CD8-positive, alpha-beta memory T cell (primary cell): Measurements from ENCODE around the gene KRTAP9-2. TPM values are rescaled to one million over a fixed set of nuclear protein-coding genes. Genes with fewer than 3 reads are reported as not detected.
"Not testable (repeated sequence)": the region's sequence is repeated elsewhere in the genome, so short reads cannot be mapped to it uniquely, and the experiment has no call there.

Experiments used
- CTCF ChIA-PET: fragments of 350-600 bp; sonication (Branson Sonifier 250); formaldehyde crosslinking; loops from one replicate; lab custom pipeline; 2021; ENCODE audit warnings: antibody characterized with exemption; lab: Charles Lee
- POLR2A ChIA-PET: fragments of 350-600 bp; sonication (Branson Sonifier 250); formaldehyde crosslinking; loops from one replicate; lab custom pipeline; 2021; ENCODE audit warnings: antibody characterized with exemption; lab: Charles Lee
- DNase-seq, 5 donors: peaks; one replicate each; pipeline versions ENCODE4 v3.0.0 to v3.0.0-alpha.2; 2020 to 2022; ENCODE audit warnings: mixed read lengths in 1 of 5
- H3K27ac ChIP-seq: one replicate; pipeline ENCODE4 v1.7.0; 2013; ENCODE audit warnings: low read depth, mild to moderate bottlenecking, low read length, moderate library complexity
- H3K27me3 ChIP-seq: 2 replicates; pipeline ENCODE4 v1.7.0; 2013; ENCODE audit warnings: low read length, mild to moderate bottlenecking; ENCODE audit not compliant: insufficient read depth, poor library complexity, severe bottlenecking
- H3K36me3 ChIP-seq: 2 replicates; pipeline ENCODE4 v1.7.0; 2013; ENCODE audit warnings: mild to moderate bottlenecking, low read length, moderate library complexity; ENCODE audit not compliant: insufficient read depth
- H3K4me1 ChIP-seq: 2 replicates; pipeline ENCODE4 v1.7.0; 2013; ENCODE audit warnings: mild to moderate bottlenecking, low read length, moderate library complexity; ENCODE audit not compliant: insufficient read depth
- H3K4me3 ChIP-seq: 2 replicates; pipeline ENCODE4 v1.7.0; 2013; ENCODE audit warnings: mild to moderate bottlenecking, low read length
- H3K9me3 ChIP-seq: 2 replicates; pipeline ENCODE4 v1.7.0; 2013; ENCODE audit warnings: mild to moderate bottlenecking, low read length
- H3K27ac Mint-ChIP-seq, 8 donors: one replicate each; pipeline ENCODE4 v1.8.0; 2020 to 2021; ENCODE audit warnings: mixed read lengths in 8 of 8, mild to moderate bottlenecking in 6 of 8, inconsistent platforms in 3 of 8, moderate library complexity in 3 of 8
- H3K27me3 Mint-ChIP-seq, 2 donors: one replicate each; pipeline ENCODE4 v1.8.0; 2020 to 2021; ENCODE audit warnings: mixed read lengths in 2 of 2, mild to moderate bottlenecking in 1 of 2, moderate library complexity in 1 of 2
- H3K36me3 Mint-ChIP-seq, 3 donors: one replicate each; pipeline ENCODE4 v1.8.0; 2020 to 2021; ENCODE audit warnings: mixed read lengths in 3 of 3, inconsistent platforms in 1 of 3, mild to moderate bottlenecking in 1 of 3
- H3K4me1 Mint-ChIP-seq, 3 donors: one replicate each; pipeline ENCODE4 v1.8.0; 2020 to 2021; ENCODE audit warnings: mixed read lengths in 3 of 3, inconsistent platforms in 1 of 3, mild to moderate bottlenecking in 1 of 3
- H3K4me3 Mint-ChIP-seq, 7 donors: one replicate each; pipeline ENCODE4 v1.8.0; 2020 to 2021; ENCODE audit warnings: mixed read lengths in 7 of 7, mild to moderate bottlenecking in 6 of 7, moderate library complexity in 4 of 7, inconsistent platforms in 2 of 7
- H3K9me3 Mint-ChIP-seq, 5 donors: one replicate each; pipeline ENCODE4 v1.8.0; 2020 to 2022; ENCODE audit warnings: mixed read lengths in 5 of 5, mild to moderate bottlenecking in 3 of 5, moderate library complexity in 2 of 5, inconsistent platforms in 1 of 5
- polyA plus RNA-seq: library from polyadenylated mRNA; unstranded; fragments of 300-500 nt; fragmentation: Illumina TruSeq; gene quantifications from one replicate; pipeline ENCODE4 v1.2.3, GENCODE V29; 2021
- total RNA-seq, 2 experiments: library from RNA; stranded (reverse); gene quantifications; one replicate each; pipeline ENCODE4 v1.2.3, GENCODE V29; 2021

KRTAP9-2 gene
- total and polyA plus RNA-seq, 3 experiments from 2014 or later = not detected

DNA sequence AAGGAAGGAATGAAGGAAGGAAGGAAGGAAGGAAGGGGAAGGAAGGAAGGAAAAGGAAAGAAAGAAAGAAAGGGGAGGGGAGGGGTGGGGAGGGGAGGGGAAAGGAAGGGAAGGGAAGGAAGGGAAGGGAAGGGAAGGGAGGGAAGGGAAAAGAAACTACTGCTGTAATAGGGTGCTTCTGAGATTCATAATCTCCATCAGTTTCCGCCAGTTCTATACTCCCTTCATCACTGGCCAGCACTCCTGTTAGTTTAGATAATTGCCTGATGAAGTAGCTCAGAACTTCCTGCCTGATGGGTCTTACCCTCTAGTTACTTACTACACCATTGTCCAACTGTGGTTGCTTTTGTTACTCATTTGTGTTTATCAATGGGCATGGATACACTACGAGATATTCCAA lies 36.8 kb downstream of the KRTAP9-2 start:
- Mint-ChIP-seq H3K27me3 (peaks cover 26 to 47% of the 10 kb centered on the region in 2 donors), H3K4me3 (no peak overlapping the region), H3K9me3 (no peaks in the 10 kb centered on the region), H3K36me3 (peaks cover 0 to 7% (median 0%) of the 10 kb centered on the region in 3 donors), H3K27ac (no peak overlapping the region), H3K4me1 (peaks cover 11 to 16% (median 14%) of the 10 kb centered on the region in 3 donors)
- Histone ChIP-seq H3K27me3 (no peaks in the 10 kb centered on the region), H3K27ac (no peak overlapping the region), H3K4me1 (no peaks in the 10 kb centered on the region), H3K36me3 (no peaks in the 10 kb centered on the region), H3K9me3 (no peaks in the 10 kb centered on the region), H3K4me3 (no peak overlapping the region)
- ChIA-PET POLR2A (no interaction called here), CTCF (no interaction called here)
- no peak for DNase-seq

- H3K36me3 Mint-ChIP-seq = peaks cover 0 to 7% (median 0%) of the 10 kb centered on the region in 3 donors
- CTCF ChIA-PET = no interaction called here
- peaks cover 26 to 33% of the 10 kb centered on the region in 2 donors for H3K27me3 Mint-ChIP-seq
- POLR2A ChIA-PET = no interaction called here
- DNase-seq = no peak
- peaks cover 11 to 16% (median 14%) of the 10 kb centered on the region in 3 donors for H3K4me1 Mint-ChIP-seq
- no peak overlapping the region for H3K4me3 Mint-ChIP-seq
- H3K9me3 Mint-ChIP-seq = no peaks in the 10 kb centered on the region
- no peaks in the 10 kb centered on the region for H3K9me3 ChIP-seq
- no peak overlapping the region for H3K27ac Mint-ChIP-seq
- H3K4me1 ChIP-seq = no peaks in the 10 kb centered on the region
- no peak overlapping the region for H3K27ac ChIP-seq
- no peaks in the 10 kb centered on the region for H3K36me3 ChIP-seq
- H3K27me3 ChIP-seq = no peaks in the 10 kb centered on the region
- H3K4me3 ChIP-seq = no peak overlapping the region
These were observed 38.2 kb downstream of the KRTAP9-2 start for GRCh38 chr17:41264599-41264998.

DNA sequence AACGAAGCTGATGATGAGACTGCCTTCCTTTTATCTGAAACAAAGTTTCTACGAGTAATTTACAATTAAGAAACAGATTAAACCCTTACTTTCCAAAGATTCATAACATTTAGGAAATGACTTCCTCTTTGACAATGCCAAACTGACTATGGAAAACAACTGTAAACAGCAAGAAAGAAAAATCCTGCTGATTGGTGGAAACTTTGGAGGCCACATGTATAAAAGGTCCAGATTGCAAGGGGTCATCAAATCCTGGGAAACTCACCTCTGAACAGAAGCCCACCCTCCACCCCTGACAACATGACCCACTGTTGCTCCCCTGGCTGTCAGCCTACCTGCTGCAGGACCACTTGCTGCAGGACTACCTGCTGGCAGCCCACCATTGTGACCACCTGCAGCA lies 38.6 kb downstream of the KRTAP9-2 start, which contains the start of gene KRTAP9-6:
Gene KRTAP9-6, plus strand, starts transcription at position 301 of the 400 bp plus-strand sequence. Its CDS starts 0 bp downstream, at position 301.
- Histone ChIP-seq H3K36me3 (no peaks in the 10 kb centered on the region), H3K4me3 (no peak within 1 kb of the TSS), H3K4me1 (no peaks in the 10 kb centered on the region), H3K27me3 (no peaks in the 10 kb centered on the region), H3K27ac (no peak within 1 kb of the TSS), H3K9me3 (no peaks in the 10 kb centered on the region)
- no peaks in the 10 kb centered on the region for H3K9me3 Mint-ChIP-seq
- peaks cover 11 to 16% (median 14%) of the 10 kb centered on the region in 3 donors for H3K4me1 Mint-ChIP-seq
- POLR2A ChIA-PET = no interaction called here
- no peak for DNase-seq
- H3K36me3 Mint-ChIP-seq = peaks cover 0 to 7% (median 0%) of the 10 kb centered on the region in 3 donors
- H3K27me3 Mint-ChIP-seq = peaks cover 24 to 28% of the 10 kb centered on the region in 2 donors
- CTCF ChIA-PET = no interaction called here
- no peak within 1 kb of the TSS for H3K27ac Mint-ChIP-seq
- H3K4me3 Mint-ChIP-seq = no peak within 1 kb of the TSS

DNA sequence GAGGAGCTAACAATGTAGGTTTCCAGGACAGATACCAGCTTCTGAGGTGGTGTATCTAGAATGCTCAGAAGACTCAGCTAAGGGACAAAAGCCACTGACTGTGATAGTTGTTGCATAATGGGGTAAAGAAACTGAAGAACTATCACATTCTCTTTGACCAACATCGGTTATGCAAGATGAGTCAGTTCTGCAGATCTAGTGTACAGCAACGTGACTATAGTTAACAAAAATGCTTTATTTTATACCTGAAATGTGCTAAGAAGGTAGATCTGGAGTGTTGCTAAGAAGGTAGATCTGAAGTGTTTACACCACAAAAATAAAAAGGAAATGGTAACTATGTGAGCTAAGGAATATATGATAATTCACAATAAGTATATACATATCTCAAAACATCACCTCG lies 41.3 kb downstream of the KRTAP9-2 start:
- Mint-ChIP-seq H3K9me3 (no peaks in the 10 kb centered on the region), H3K4me3 (no peak overlapping the region), H3K4me1 (peaks cover 0 to 3% (median 0%) of the 10 kb centered on the region in 3 donors), H3K36me3 (no peaks in the 10 kb centered on the region), H3K27ac (no peak overlapping the region), H3K27me3 (peaks cover 10 to 15% of the 10 kb centered on the region in 2 donors)
- no peak overlapping the region for H3K4me3 ChIP-seq
- CTCF ChIA-PET = no interaction called here
- DNase-seq = no peak
- POLR2A ChIA-PET = no interaction called here
- no peaks in the 10 kb centered on the region for H3K27me3 ChIP-seq
- H3K36me3 ChIP-seq = no peaks in the 10 kb centered on the region
- no peaks in the 10 kb centered on the region for H3K4me1 ChIP-seq
- H3K27ac ChIP-seq = no peak overlapping the region
- no peaks in the 10 kb centered on the region for H3K9me3 ChIP-seq

GRCh38 chr17:41271323-41271722 lies 44.9 kb downstream of the KRTAP9-2 start:
- POLR2A ChIA-PET = not testable (repeated sequence)

GRCh38 chr17:41271858-41272257 lies 45.4 kb downstream of the KRTAP9-2 start:
- H3K27ac Mint-ChIP-seq = no peak overlapping the region
- no peak overlapping the region for H3K4me3 Mint-ChIP-seq
- no peaks in the 10 kb centered on the region for H3K9me3 ChIP-seq
- no peaks in the 10 kb centered on the region for H3K4me1 Mint-ChIP-seq
- H3K36me3 ChIP-seq = no peaks in the 10 kb centered on the region
- no peaks in the 10 kb centered on the region for H3K27me3 ChIP-seq
- H3K4me1 ChIP-seq = no peaks in the 10 kb centered on the region
- DNase-seq = no peak
- no peak overlapping the region for H3K4me3 ChIP-seq
- no peak overlapping the region for H3K27ac ChIP-seq
- no peaks in the 10 kb centered on the region for H3K9me3 Mint-ChIP-seq
- H3K27me3 Mint-ChIP-seq = peaks cover 2 to 12% of the 10 kb centered on the region in 2 donors
- H3K36me3 Mint-ChIP-seq = no peaks in the 10 kb centered on the region
- POLR2A ChIA-PET = no interaction called here
- CTCF ChIA-PET = no interaction called here

More at GRCh38 chr17:41271323-41271722, 44.9 kb downstream of the KRTAP9-2 start:
- H3K27ac ChIP-seq, H3K36me3 Mint-ChIP-seq, H3K4me3 ChIP-seq, H3K9me3 Mint-ChIP-seq, H3K36me3 ChIP-seq, H3K4me3 Mint-ChIP-seq, H3K27ac Mint-ChIP-seq, H3K9me3 ChIP-seq, H3K27me3 Mint-ChIP-seq, DNase-seq, CTCF ChIA-PET, H3K4me1 Mint-ChIP-seq, H3K27me3 ChIP-seq, H3K4me1 ChIP-seq: not testable (repeated sequence)

DNA sequence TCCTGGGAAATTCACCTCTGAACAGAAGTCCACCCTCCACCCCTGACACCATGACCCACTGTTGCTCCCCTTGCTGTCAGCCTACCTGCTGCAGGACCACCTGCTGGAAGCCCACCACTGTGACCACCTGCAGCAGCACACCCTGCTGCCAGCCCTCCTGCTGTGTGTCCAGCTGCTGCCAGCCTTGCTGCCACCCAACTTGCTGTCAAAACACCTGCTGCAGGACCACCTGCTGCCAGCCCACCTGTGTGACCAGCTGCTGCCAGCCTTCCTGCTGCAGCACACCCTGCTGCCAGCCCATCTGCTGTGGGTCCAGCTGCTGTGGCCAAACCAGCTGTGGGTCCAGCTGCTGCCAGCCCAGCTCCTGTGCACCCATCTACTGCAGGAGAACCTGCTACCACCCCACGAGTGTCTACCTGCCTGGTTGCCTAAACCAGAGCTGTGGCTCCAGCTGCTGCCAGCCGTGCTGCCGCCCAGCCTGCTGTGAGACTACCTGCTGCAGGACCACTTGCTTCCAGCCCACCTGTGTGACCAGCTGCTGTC lies 49.3 kb downstream of the KRTAP9-2 start, which contains the start of gene KRTAP9-7:
Gene KRTAP9-7, plus strand, starts transcription at position 51 of the 543 bp plus-strand sequence. Its CDS starts 0 bp downstream, at position 51.
- CTCF ChIA-PET, H3K27me3 ChIP-seq, H3K9me3 Mint-ChIP-seq, H3K36me3 ChIP-seq, H3K4me1 ChIP-seq, H3K4me3 ChIP-seq, DNase-seq, H3K27ac ChIP-seq, H3K9me3 ChIP-seq, H3K4me1 Mint-ChIP-seq, POLR2A ChIA-PET, H3K4me3 Mint-ChIP-seq, H3K36me3 Mint-ChIP-seq: not testable (repeated sequence)
- H3K27ac Mint-ChIP-seq = peak within 1 kb of the TSS in 1 of 8 donors; percentile 43
- H3K27me3 Mint-ChIP-seq = peaks cover 6 to 45% of the 10 kb centered on the region in 2 donors
